ENCODE data around the gene PTPRQ.

DNA sequence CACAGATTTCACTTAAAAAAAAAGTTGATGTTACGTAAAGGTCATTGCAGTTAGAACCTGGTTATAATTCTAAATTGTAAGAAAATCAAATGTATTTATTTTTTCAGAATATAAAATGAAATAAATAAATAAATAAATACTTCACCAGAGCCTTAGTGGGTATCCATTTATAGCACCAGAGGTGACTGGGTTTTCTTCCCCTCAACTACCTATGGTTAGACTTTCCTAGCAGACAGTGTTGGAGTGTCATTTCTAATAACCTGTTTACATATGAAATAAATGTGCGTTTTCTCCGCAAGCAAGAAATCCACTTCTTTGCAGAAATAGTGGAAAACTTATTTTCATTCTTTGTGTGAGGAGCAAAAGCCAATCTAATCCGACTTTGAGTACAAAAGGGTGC lies 269.4 kb downstream of the PTPRQ start:
- TF ChIP-seq EZH2 (IDR thresholded peaks at IDR 0.05; ENCODE audit: low read depth), result no peak
- TF ChIP-seq, protein P1, sequence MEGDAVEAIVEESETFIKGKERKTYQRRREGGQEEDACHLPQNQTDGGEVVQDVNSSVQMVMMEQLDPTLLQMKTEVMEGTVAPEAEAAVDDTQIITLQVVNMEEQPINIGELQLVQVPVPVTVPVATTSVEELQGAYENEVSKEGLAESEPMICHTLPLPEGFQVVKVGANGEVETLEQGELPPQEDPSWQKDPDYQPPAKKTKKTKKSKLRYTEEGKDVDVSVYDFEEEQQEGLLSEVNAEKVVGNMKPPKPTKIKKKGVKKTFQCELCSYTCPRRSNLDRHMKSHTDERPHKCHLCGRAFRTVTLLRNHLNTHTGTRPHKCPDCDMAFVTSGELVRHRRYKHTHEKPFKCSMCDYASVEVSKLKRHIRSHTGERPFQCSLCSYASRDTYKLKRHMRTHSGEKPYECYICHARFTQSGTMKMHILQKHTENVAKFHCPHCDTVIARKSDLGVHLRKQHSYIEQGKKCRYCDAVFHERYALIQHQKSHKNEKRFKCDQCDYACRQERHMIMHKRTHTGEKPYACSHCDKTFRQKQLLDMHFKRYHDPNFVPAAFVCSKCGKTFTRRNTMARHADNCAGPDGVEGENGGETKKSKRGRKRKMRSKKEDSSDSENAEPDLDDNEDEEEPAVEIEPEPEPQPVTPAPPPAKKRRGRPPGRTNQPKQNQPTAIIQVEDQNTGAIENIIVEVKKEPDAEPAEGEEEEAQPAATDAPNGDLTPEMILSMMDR (conservative IDR thresholded peaks at IDR 0.05), result no peak

All from PC-9 (cell line).